Uterus (tissue), 2 donors: ENCODE data around the gene PLEKHH3.

Experiments used
- POLR2A ChIP-seq, 2 donors: fragments of 450-650 bp; IDR thresholded peaks; one replicate each; pipeline ENCODE4 v1.6.1; 2016; ENCODE audit warnings: antibody characterized with exemption in 2 of 2, mild to moderate bottlenecking in 1 of 2, moderate library complexity in 1 of 2
- TF ChIP-seq, protein P1 (sequence below), 4 experiments: fragments of 200-600 bp in 2 of 4; fragments of 450-650 bp in 2 of 4; sonication (generic) in 2 of 4; IDR thresholded peaks; one replicate each; pipeline ENCODE4 v1.5.1; 2016 to 2019; ENCODE audit warnings: antibody characterized with exemption in 4 of 4, mild to moderate bottlenecking in 2 of 4, moderate library complexity in 1 of 4

DNA sequence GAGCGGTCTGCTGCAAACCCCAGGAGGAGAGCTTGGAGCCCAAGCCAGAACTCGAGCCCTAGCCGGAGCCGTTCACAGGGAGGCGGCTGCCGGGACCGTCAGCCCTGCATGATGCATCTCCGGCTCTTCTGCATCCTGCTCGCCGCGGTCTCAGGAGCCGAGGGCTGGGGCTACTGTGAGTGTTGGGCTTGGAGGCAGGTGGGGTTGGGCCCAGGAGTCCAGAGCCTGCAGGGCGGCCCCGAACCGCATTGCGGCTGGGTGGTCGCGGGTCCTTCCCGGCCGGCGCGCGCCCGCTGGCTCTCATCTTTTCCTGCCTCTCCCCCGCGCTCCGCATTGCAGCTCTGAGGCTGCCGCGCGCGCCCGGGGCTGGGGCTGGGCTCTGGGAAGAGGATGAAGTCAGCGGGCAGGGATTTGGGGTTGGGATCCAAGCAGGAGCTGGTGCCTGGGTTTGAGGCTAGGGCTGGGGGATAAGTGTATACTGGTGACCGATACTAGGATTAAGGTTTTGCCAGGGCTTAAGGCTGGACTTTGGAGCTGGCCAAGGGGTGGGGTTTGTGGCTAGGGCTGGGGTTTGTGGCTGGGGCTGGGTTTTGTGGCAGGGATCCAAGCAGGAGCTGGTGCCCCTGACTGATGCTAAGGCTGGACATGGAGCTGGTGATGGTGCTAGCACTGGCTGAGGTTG, 6.1 kb upstream of the PLEKHH3 start:
- TF ChIP-seq, protein P1, sequence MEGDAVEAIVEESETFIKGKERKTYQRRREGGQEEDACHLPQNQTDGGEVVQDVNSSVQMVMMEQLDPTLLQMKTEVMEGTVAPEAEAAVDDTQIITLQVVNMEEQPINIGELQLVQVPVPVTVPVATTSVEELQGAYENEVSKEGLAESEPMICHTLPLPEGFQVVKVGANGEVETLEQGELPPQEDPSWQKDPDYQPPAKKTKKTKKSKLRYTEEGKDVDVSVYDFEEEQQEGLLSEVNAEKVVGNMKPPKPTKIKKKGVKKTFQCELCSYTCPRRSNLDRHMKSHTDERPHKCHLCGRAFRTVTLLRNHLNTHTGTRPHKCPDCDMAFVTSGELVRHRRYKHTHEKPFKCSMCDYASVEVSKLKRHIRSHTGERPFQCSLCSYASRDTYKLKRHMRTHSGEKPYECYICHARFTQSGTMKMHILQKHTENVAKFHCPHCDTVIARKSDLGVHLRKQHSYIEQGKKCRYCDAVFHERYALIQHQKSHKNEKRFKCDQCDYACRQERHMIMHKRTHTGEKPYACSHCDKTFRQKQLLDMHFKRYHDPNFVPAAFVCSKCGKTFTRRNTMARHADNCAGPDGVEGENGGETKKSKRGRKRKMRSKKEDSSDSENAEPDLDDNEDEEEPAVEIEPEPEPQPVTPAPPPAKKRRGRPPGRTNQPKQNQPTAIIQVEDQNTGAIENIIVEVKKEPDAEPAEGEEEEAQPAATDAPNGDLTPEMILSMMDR (IDR thresholded peaks at IDR 0.05): no peak
- no peak for TF ChIP-seq POLR2A (IDR thresholded peaks at IDR 0.05)
